ENCODE results near the gene ALB. TPM values are rescaled to one million over a fixed set of nuclear protein-coding genes. Genes with fewer than 3 reads are reported as not detected.
A peak's percentile ranks its signal among the peaks of the same experiment; 100 is the strongest.

ALB gene
- total RNA-seq, 1 donor from 2014 or later: 0.70 TPM

DNA sequence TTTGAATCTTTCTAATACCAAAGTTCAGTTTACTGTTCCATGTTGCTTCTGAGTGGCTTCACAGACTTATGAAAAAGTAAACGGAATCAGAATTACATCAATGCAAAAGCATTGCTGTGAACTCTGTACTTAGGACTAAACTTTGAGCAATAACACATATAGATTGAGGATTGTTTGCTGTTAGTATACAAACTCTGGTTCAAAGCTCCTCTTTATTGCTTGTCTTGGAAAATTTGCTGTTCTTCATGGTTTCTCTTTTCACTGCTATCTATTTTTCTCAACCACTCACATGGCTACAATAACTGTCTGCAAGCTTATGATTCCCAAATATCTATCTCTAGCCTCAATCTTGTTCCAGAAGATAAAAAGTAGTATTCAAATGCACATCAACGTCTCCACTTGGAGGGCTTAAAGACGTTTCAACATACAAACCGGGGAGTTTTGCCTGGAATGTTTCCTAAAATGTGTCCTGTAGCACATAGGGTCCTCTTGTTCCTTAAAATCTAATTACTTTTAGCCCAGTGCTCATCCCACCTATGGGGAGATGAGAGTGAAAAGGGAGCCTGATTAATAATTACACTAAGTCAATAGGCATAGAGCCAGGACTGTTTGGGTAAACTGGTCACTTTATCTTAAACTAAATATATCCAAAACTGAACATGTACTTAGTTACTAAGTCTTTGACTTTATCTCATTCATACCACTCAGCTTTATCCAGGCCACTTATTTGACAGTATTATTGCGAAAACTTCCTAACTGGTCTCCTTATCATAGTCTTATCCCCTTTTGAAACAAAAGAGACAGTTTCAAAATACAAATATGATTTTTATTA is 28.3 kb downstream of the ALB start:
- H3K4me1 Mint-ChIP-seq: no peaks in the 10 kb centered on the region
- no peak overlapping the region for H3K4me3 Mint-ChIP-seq
- no peaks in the 10 kb centered on the region for H3K36me3 Mint-ChIP-seq (ENCODE audit: low read depth)
- DNase-seq (ENCODE audit: low read depth, low spot score): no peak
- no peaks in the 10 kb centered on the region for H3K27me3 Mint-ChIP-seq (ENCODE audit: low read depth)
- TF ChIP-seq CTCF (conservative IDR thresholded peaks at IDR 0.05): no peak
- H3K27ac Mint-ChIP-seq (ENCODE audit: unreplicated experiment): no peak overlapping the region
- no peaks in the 10 kb centered on the region for H3K9me3 Mint-ChIP-seq

- Mint-ChIP-seq H3K4me3 (no peak overlapping the region), H3K9me3 (no peaks in the 10 kb centered on the region), H3K4me1 (no peaks in the 10 kb centered on the region), H3K27ac (ENCODE audit: unreplicated experiment) (no peak overlapping the region), H3K27me3 (ENCODE audit: low read depth) (no peaks in the 10 kb centered on the region), H3K36me3 (ENCODE audit: low read depth) (no peaks in the 10 kb centered on the region)
- no peak for TF ChIP-seq CTCF (conservative IDR thresholded peaks at IDR 0.05)
- no peak for DNase-seq (ENCODE audit: low read depth, low spot score)
Measured at GRCh38 chr4:73433140-73433539, 29.1 kb downstream of the ALB start.

DNA sequence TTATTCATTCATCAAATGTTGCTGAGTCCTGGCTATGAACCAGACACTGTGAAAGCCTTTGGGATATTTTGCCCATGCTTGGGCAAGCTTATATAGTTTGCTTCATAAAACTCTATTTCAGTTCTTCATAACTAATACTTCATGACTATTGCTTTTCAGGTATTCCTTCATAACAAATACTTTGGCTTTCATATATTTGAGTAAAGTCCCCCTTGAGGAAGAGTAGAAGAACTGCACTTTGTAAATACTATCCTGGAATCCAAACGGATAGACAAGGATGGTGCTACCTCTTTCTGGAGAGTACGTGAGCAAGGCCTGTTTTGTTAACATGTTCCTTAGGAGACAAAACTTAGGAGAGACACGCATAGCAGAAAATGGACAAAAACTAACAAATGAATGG is 30.2 kb downstream of the ALB start:
- Mint-ChIP-seq H3K4me3 (no peak overlapping the region), H3K36me3 (ENCODE audit: low read depth) (no peaks in the 10 kb centered on the region), H3K9me3 (no peaks in the 10 kb centered on the region), H3K4me1 (no peaks in the 10 kb centered on the region), H3K27ac (ENCODE audit: unreplicated experiment) (no peak overlapping the region), H3K27me3 (ENCODE audit: low read depth) (no peaks in the 10 kb centered on the region)
- no peak for DNase-seq (ENCODE audit: low read depth, low spot score)
- TF ChIP-seq CTCF (conservative IDR thresholded peaks at IDR 0.05): peak; percentile 63

GRCh38 chr4:73435984-73436383 is 31.9 kb downstream of the ALB start, which contains the start of gene AFP:
TSS of gene AFP (plus strand) at chr4:73436221. CDS start at chr4:73436263, 42 bp downstream.
- Mint-ChIP-seq H3K4me1 (no peaks in the 10 kb centered on the region), H3K4me3 (no peak within 1 kb of the TSS), H3K27me3 (ENCODE audit: low read depth) (no peaks in the 10 kb centered on the region), H3K36me3 (ENCODE audit: low read depth) (no peaks in the 10 kb centered on the region), H3K9me3 (no peaks in the 10 kb centered on the region), H3K27ac (ENCODE audit: unreplicated experiment) (no peak within 1 kb of the TSS)
- no peak for TF ChIP-seq CTCF (conservative IDR thresholded peaks at IDR 0.05)
- no peak for DNase-seq (ENCODE audit: low read depth, low spot score)

DNA sequence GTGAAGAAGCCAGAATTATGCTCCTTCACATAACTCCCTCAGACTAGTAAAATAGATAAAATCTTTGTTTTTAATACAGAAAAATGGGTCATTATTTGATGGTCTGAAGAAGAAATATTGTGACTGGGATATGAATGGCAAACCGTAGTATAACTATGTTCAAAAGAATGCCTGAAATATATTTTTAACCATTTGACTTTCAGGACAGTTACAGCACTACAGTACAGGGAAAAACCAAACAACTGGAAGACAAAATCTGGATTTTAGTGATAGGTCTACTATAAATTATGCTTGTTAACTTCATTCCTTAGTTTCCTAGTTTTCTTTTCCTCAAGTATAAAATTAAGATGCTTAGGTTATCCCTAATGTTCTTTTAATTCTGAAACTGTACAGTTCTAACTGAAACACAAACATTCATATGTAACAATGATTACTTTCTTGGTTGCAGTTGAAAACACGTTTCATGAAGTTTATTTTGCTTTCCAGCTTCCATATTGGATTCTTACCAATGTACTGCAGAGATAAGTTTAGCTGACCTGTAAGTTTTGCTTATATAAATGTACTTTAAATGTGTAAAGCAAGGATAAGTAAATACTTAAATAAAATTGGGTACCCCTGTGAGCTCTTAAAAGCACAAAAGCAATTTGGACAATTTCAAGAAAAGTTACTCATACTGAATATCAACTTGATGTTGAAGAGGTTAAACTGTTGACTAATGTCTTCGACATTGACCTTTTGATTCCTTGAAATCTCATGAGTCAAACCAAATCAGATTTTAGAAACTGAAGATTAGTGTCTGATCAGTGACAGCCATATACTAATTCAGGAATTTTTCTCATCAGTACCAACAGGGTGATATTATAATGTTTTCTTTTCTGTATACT is 32.8 kb downstream of the ALB start:
- Mint-ChIP-seq H3K4me1 (no peaks in the 10 kb centered on the region), H3K4me3 (no peak overlapping the region), H3K9me3 (no peaks in the 10 kb centered on the region), H3K27ac (ENCODE audit: unreplicated experiment) (no peak overlapping the region), H3K36me3 (ENCODE audit: low read depth) (no peaks in the 10 kb centered on the region), H3K27me3 (ENCODE audit: low read depth) (no peaks in the 10 kb centered on the region)
- no peak for DNase-seq (ENCODE audit: low read depth, low spot score)
- TF ChIP-seq CTCF (conservative IDR thresholded peaks at IDR 0.05): no peak
